Measurements from ENCODE around the gene CERS3. TPM values are rescaled to one million over a fixed set of nuclear protein-coding genes. Genes with fewer than 3 reads are reported as not detected.

The CERS3 gene
- total RNA-seq, 1 experiment from 2014 or later: not detected

DNA sequence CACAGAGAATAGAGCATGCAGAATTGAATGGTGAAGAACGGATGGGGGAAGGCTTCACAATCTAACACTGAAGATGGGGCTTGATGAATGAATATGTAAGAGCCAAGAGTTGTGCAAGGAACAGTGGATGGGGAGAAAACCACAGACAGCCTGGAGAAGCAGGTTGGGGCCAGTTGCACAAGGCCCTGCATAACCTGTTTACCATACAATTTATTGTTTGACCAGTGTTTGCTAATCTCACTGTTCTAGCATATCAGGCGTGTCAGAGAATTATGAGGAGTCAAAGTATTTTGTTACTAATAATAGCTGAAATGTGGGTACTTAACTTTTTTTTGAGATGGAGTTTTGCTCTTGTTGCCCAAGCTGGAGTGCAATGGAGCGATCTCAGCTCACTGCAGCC lies 36.8 kb upstream of the CERS3 start:
- in situ Hi-C loops (cut with HindIII; ENCODE audit: low pct_unique_long_range_greater_than_20kb, low sequenced_read_pairs): no loop called here
- Histone ChIP-seq H3K4me1 (ENCODE audit: control insufficient read depth, insufficient read depth, low read length) (no peaks in the 10 kb centered on the region; the same call in 1 of the 2 replicates), H3K9me3 (ENCODE audit: control insufficient read depth, insufficient read depth, low read depth, low read length) (no peaks in the 10 kb centered on the region), H3K27ac (ENCODE audit: low read length) (no peak overlapping the region), H3K4me3 (ENCODE audit: low read depth in 2 of 2, low read length in 2 of 2) (no peak overlapping the region), H3K27me3 (ENCODE audit: control insufficient read depth, insufficient read depth, low read length) (no peaks in the 10 kb centered on the region), H3K36me3 (ENCODE audit: control insufficient read depth, insufficient read depth, low read length) (no peaks in the 10 kb centered on the region; the same call in none of the 2 replicates)
- no peak for DNase-seq (ENCODE audit: low read depth, low spot score)
- intact Hi-C loops (cut with micrococcal nuclease; ENCODE audit: unreplicated experiment): no loop called here
- no peak for TF ChIP-seq REST (IDR thresholded peaks at IDR 0.05; ENCODE audit: insufficient read depth in 1 of 2, low read depth in 2 of 2, low read length in 1 of 2)
- no peak for TF ChIP-seq TCF7L2 (IDR thresholded peaks at IDR 0.05; ENCODE audit: low read depth, low read length)
- no peak for TF ChIP-seq CTCF (IDR thresholded peaks at IDR 0.05)
- no peak for TF ChIP-seq SIN3A (IDR thresholded peaks at IDR 0.05; ENCODE audit: borderline replicate concordance, insufficient read depth, low read depth, low read length)
- no peak for TF ChIP-seq POLR2AphosphoS5 (IDR thresholded peaks at IDR 0.05; ENCODE audit: low read depth, low read length)
- POLR2A ChIA-PET: no interaction called here
- ATAC-seq: no peak
- BruUV-seq (replicated peaks): no TSS peak
- CTCF ChIA-PET: no interaction called here

DNA sequence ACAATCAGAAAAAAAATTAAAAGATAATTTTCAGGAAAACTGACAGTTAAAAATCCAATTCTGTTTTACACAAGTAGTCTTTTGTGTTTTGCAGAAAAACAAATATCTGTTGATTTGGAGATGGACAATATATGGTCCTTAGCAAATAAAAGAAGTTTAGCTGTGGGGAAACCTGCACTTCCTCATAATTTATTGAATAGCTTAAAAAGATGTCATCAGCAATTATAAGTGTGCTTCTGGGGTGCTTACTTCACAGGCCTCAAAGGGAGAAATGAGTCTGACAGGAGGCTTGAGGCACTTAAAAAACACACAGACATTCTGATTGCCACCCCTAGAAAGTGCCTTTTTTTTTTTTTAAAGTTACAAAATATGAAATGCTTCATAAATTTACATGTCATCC lies 31.6 kb upstream of the CERS3 start:
- Histone ChIP-seq H3K9me3 (ENCODE audit: control insufficient read depth, insufficient read depth, low read depth, low read length) (no peaks in the 10 kb centered on the region), H3K27me3 (ENCODE audit: control insufficient read depth, insufficient read depth, low read length) (no peaks in the 10 kb centered on the region), H3K36me3 (ENCODE audit: control insufficient read depth, insufficient read depth, low read length) (no peaks in the 10 kb centered on the region), H3K4me1 (ENCODE audit: control insufficient read depth, insufficient read depth, low read length) (no peaks in the 10 kb centered on the region; the same call in 1 of the 2 replicates), H3K4me3 (ENCODE audit: low read depth in 2 of 2, low read length in 2 of 2) (no peak overlapping the region), H3K27ac (ENCODE audit: low read length) (no peak overlapping the region)
- ChIA-PET CTCF (no interaction called here), POLR2A (no interaction called here)
- BruUV-seq (replicated peaks): no TSS peak
- no peak for TF ChIP-seq REST (IDR thresholded peaks at IDR 0.05; ENCODE audit: insufficient read depth in 1 of 2, low read depth in 2 of 2, low read length in 1 of 2)
- no peak for TF ChIP-seq POLR2AphosphoS5 (IDR thresholded peaks at IDR 0.05; ENCODE audit: low read depth, low read length)
- no peak for TF ChIP-seq SIN3A (IDR thresholded peaks at IDR 0.05; ENCODE audit: borderline replicate concordance, insufficient read depth, low read depth, low read length)
- TF ChIP-seq CTCF (IDR thresholded peaks at IDR 0.05): no peak
- TF ChIP-seq TCF7L2 (IDR thresholded peaks at IDR 0.05; ENCODE audit: low read depth, low read length): no peak
- intact Hi-C loops (cut with micrococcal nuclease; ENCODE audit: unreplicated experiment): no loop called here
- DNase-seq (ENCODE audit: low read depth, low spot score): no peak
- in situ Hi-C loops (cut with HindIII; ENCODE audit: low pct_unique_long_range_greater_than_20kb, low sequenced_read_pairs): no loop called here
- ATAC-seq: no peak

All from Panc1 (cell line).